HepG2 (cell line): ENCODE data around the gene COA4. TPM values are rescaled to one million over a fixed set of nuclear protein-coding genes. Genes with fewer than 3 reads are reported as not detected.

ENCODE experiments used
- ARNT2 ChIP-seq: sonication (generic); formaldehyde crosslinking; IDR thresholded peaks from 2 replicates; pipeline ENCODE4 v1.8.0; 2022; ENCODE audit warnings: mild to moderate bottlenecking, low read depth, missing genetic modification reagents, moderate library complexity
- BATF2 ChIP-seq: sonication (generic); formaldehyde crosslinking; IDR thresholded peaks from 2 replicates; pipeline ENCODE4 v1.8.0; 2022; ENCODE audit warnings: mild to moderate bottlenecking, missing genetic modification reagents, moderate library complexity
- BCL6 ChIP-seq: IDR thresholded peaks from 2 replicates; pipeline ENCODE4 v1.6.1; 2016; ENCODE audit warnings: missing genetic modification reagents, missing compliant biosample characterization
- CENPBD1 ChIP-seq: sonication (generic); formaldehyde crosslinking; IDR thresholded peaks from 2 replicates; pipeline ENCODE4 v1.8.0; 2022; ENCODE audit warnings: missing genetic modification reagents, low read depth, mild to moderate bottlenecking, borderline replicate concordance
- FOXC1 ChIP-seq: sonication (generic); formaldehyde crosslinking; IDR thresholded peaks from 2 replicates; pipeline ENCODE4 v1.8.0; 2022; ENCODE audit warnings: mild to moderate bottlenecking, missing genetic modification reagents, borderline replicate concordance
- FOXM1 ChIP-seq: sonication (generic); formaldehyde crosslinking; IDR thresholded peaks from 2 replicates; pipeline ENCODE4 v1.5.0; 2020; ENCODE audit warnings: missing genetic modification reagents
- HMG20B ChIP-seq: conservative IDR thresholded peaks from 2 replicates; pipeline ENCODE4 v1.6.1; 2016; ENCODE audit warnings: missing genetic modification reagents, missing compliant biosample characterization
- IKZF5 ChIP-seq: IDR thresholded peaks from 2 replicates; pipeline ENCODE4 v1.6.1; 2018; ENCODE audit warnings: missing genetic modification reagents, mild to moderate bottlenecking, missing compliant biosample characterization
- KAT7 ChIP-seq: IDR thresholded peaks from 2 replicates; pipeline ENCODE4 v1.6.1; 2018; ENCODE audit warnings: borderline replicate concordance, missing compliant biosample characterization
- NKX3-1 ChIP-seq: sonication (generic); formaldehyde crosslinking; IDR thresholded peaks from 2 replicates; pipeline ENCODE4 v1.5.0; 2020; ENCODE audit warnings: missing genetic modification reagents
- PPARG ChIP-seq: conservative IDR thresholded peaks from 2 replicates; pipeline ENCODE4 v1.6.1; 2016; ENCODE audit warnings: missing biosample characterization, missing genetic modification reagents
- PRDM10 ChIP-seq: sonication (generic); formaldehyde crosslinking; IDR thresholded peaks from 2 replicates; pipeline ENCODE4 v1.4.0; 2020; ENCODE audit warnings: low read depth, missing genetic modification reagents
- SALL2 ChIP-seq: sonication (generic); formaldehyde crosslinking; IDR thresholded peaks from 2 replicates; pipeline ENCODE4 v1.8.1; 2023; ENCODE audit warnings: mild to moderate bottlenecking, missing genetic modification reagents, inconsistent platforms
- SNAI1 ChIP-seq: sonication (generic); formaldehyde crosslinking; IDR thresholded peaks from 2 replicates; pipeline ENCODE4 v1.5.0; 2020; ENCODE audit warnings: mild to moderate bottlenecking, missing genetic modification reagents, borderline replicate concordance
- TCF7 ChIP-seq: sonication (generic); IDR thresholded peaks from 2 replicates; pipeline ENCODE4 v1.6.1; 2016; ENCODE audit warnings: antibody characterized with exemption, low read depth
- THRA ChIP-seq: sonication (generic); formaldehyde crosslinking; IDR thresholded peaks from 2 replicates; pipeline ENCODE4 v1.4.0; 2020; ENCODE audit warnings: missing genetic modification reagents, borderline replicate concordance
- ZKSCAN8 ChIP-seq: IDR thresholded peaks from 2 replicates; pipeline ENCODE4 v1.6.1; 2016; ENCODE audit warnings: borderline replicate concordance, missing genetic modification reagents, missing compliant biosample characterization
- ZNF235 ChIP-seq: sonication (generic); formaldehyde crosslinking; IDR thresholded peaks from 2 replicates; pipeline ENCODE4 v1.8.1; 2023; ENCODE audit warnings: mild to moderate bottlenecking, missing genetic modification reagents, borderline replicate concordance
- ZNF337 ChIP-seq: sonication (generic); formaldehyde crosslinking; IDR thresholded peaks from 2 replicates; pipeline ENCODE4 v1.5.1; 2020; ENCODE audit warnings: missing genetic modification reagents, low read depth, mild to moderate bottlenecking, borderline replicate concordance
- ZNF367 ChIP-seq: sonication (generic); formaldehyde crosslinking; IDR thresholded peaks from 2 replicates; pipeline ENCODE4 v1.4.0; 2020; ENCODE audit warnings: missing genetic modification reagents, borderline replicate concordance
- ZNF776 ChIP-seq: sonication (generic); formaldehyde crosslinking; IDR thresholded peaks from 2 replicates; pipeline ENCODE4 v1.4.0; 2020; ENCODE audit warnings: mild to moderate bottlenecking, missing genetic modification reagents
- ZNF777 ChIP-seq: sonication (generic); formaldehyde crosslinking; IDR thresholded peaks from 2 replicates; pipeline ENCODE4 v1.4.0; 2020; ENCODE audit warnings: missing genetic modification reagents
- polyA plus RNA-seq, 8 experiments: library from polyadenylated mRNA; depleted of rRNA in 3 of 8; stranded (reverse) in 7 of 8; unstranded in 1 of 8; fragments of >200 nt; fragmentation: Illumina TruSeq in 4 of 8; extraction: Trizol in 4 of 8; gene quantifications; 2 replicates each; pipeline versions ENCODE4 v1.2.1 to v1.2.3, GENCODE V29; 2011 to 2016; ENCODE audit warnings: low read depth in 4 of 8, missing spikeins in 1 of 8, mixed read lengths in 1 of 8; ENCODE audit not compliant: insufficient read depth in 1 of 8
- total RNA-seq, 5 experiments: library from RNA; depleted of rRNA; stranded (reverse); fragments of >200 nt; fragmentation: Illumina TruSeq; extraction: Trizol; gene quantifications; 2 replicates each; pipeline ENCODE4 v1.2.3, GENCODE V29; 2016; ENCODE audit warnings: low read depth in 1 of 5

The COA4 gene
- total and polyA plus RNA-seq, 2 of the 13 experiments (the other 11 are each of a cell fraction or from before 2014, with no cell fraction given): 107 to 109 TPM

- peak; percentile 54 for TF ChIP-seq ZNF235 (CRISPR knock-in tag)
- no peak for TF ChIP-seq HMG20B (CRISPR knock-in tag)
- peak; percentile 76 for TF ChIP-seq ARNT2 (CRISPR knock-in tag)
- TF ChIP-seq PRDM10 (CRISPR knock-in tag): peak; percentile 40; the same call in 1 of the 2 replicates
- TF ChIP-seq BATF2: no peak
- no peak for TF ChIP-seq PPARG (CRISPR knock-in tag)
- TF ChIP-seq ZNF367: no peak
- peak; percentile 81 for TF ChIP-seq BCL6 (CRISPR knock-in tag)
- TF ChIP-seq KAT7 (CRISPR knock-in tag): peak; percentile 51; the same call in 1 of the 2 replicates
- TF ChIP-seq FOXC1: no peak
- TF ChIP-seq ZNF337: peak; percentile 85; the same call in 1 of the 2 replicates
- TF ChIP-seq SNAI1 (CRISPR knock-in tag): peak; percentile 58; the same call in 1 of the 2 replicates
- peak; percentile 87 for TF ChIP-seq ZNF776 (CRISPR knock-in tag)
- no peak; the same call in 1 of the 2 replicates for TF ChIP-seq ZNF777 (CRISPR knock-in tag)
- TF ChIP-seq CENPBD1: no peak
- TF ChIP-seq NKX3-1 (CRISPR knock-in tag): no peak
- peak; percentile 49; the same call in 1 of the 2 replicates for TF ChIP-seq THRA (CRISPR knock-in tag)
- TF ChIP-seq SALL2 (CRISPR knock-in tag): no peak; the same call in 1 of the 2 replicates
- TF ChIP-seq ZKSCAN8: no peak
- no peak for TF ChIP-seq FOXM1
- peak; percentile 66 for TF ChIP-seq IKZF5 (CRISPR knock-in tag)
- TF ChIP-seq TCF7: peak; percentile 92
Observed at GRCh38 chr11:73876424-73877310, at the start of gene COA4, which contains the start of gene PAAF1 (continued).
